Activated CD4-positive, alpha-beta T cell treated with anti-CD3 and anti-CD28 coated beads, Interleukin-2, Interleukin-4, amounts not matched to agents 100 ng/mL and 50 ng/mL, durations not matched to agents 16 hours and 8 hours (primary cell): ENCODE data around the gene USP26.
"Not testable (repeated sequence)": the region's sequence is repeated elsewhere in the genome, so short reads cannot be mapped to it uniquely, and the experiment has no call there.

Experiments used
- DNase-seq: peaks from one replicate; pipeline ENCODE4 v3.0.0-alpha.2; 2020; ENCODE audit warnings: low spot score

The USP26 gene

DNA sequence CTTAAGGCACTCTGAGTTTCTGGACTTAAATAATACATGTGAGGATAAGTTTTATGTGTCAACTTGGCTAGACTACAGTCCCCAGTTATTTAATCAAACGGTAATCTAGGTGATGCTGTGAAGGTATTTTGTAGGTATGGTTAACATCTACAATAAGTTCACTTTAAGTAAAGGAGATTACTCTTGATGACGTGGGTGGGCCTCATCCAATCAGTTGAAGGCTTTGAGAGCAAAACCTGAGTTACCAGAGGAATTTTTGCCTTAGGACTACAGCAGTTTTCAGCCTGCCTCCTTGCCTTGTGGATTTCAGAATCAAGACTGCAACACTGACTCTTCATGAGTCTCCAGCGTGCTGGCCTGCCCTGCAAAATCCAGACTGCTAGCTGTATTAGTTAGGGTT is 78.7 kb downstream of the USP26 start:
- no peak for DNase-seq

- no peak for DNase-seq
Measured at GRCh38 chrX:133007458-133007857, 89.5 kb downstream of the USP26 start.

DNA sequence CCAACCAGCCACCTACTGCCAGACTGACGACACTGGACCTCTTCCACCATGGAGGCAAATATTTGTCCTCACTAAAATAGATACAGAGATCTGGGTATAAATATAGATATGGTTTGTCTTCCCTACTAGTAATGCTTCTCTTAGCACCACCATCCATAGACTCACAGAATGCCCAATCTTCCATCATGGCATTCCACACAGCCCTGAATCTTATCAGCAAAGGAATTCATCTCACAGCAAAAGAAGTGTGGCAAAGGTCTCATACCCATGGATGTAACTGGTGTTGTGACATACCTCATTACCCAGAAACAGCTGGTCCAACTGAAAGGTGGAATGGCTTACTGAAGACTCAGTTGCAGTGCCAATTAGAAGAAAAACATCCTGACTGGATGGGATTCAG is 91.3 kb downstream of the USP26 start:
- no peak for DNase-seq

DNA sequence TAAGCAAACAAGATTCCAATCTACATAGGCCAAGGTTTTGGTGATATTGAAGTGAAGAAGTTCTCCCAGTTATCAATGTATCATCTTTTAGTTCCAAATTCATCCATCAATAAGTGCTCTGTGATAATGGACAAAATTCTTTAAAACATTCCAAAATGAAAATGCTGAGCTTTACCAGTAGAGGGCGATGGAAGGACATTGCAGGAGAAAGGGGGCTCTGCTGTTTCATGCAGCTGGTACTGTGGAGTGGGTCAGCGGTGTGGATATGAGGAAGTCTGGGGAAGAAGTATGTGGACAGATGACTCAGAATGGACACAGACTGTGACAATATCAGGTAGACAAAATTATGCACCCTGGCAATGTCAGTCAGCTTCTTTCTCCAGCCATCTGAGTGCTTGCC is 91.9 kb downstream of the USP26 start:
- DNase-seq: peak; percentile 11

- no peak for DNase-seq
Measured at GRCh38 chrX:132999209-132999608, 97.7 kb downstream of the USP26 start.

- DNase-seq: no peak
Measured at GRCh38 chrX:132990835-132991234, 106.1 kb downstream of the USP26 start.

- DNase-seq: no peak
Measured at GRCh38 chrX:132986556-132986955, 110.4 kb downstream of the USP26 start.

- no peak for DNase-seq
Measured at GRCh38 chrX:132984058-132984650, 112.8 kb downstream of the USP26 start.

GRCh38 chrX:132983496-132983895 is 113.4 kb downstream of the USP26 start:
- DNase-seq: no peak

GRCh38 chrX:132980035-132980434 is 116.9 kb downstream of the USP26 start:
- DNase-seq: not testable (repeated sequence)
